BJ (cell line): ENCODE results near the gene NSG2. TPM values are rescaled to one million over a fixed set of nuclear protein-coding genes. Genes with fewer than 3 reads are reported as not detected.

Source experiments
- CTCF ChIA-PET: fragments of 350-600 bp; formaldehyde crosslinking; extraction: SDS; loops from one replicate; lab custom pipeline; 2021; ENCODE audit warnings: antibody characterized with exemption, inconsistent platforms; lab: Yijun Ruan, JAX
- POLR2A ChIA-PET: fragments of 300-600 bp; sonication (Branson Sonifier 250); formaldehyde crosslinking; extraction: SDS; loops from one replicate; lab custom pipeline; 2021; ENCODE audit warnings: antibody characterized with exemption; lab: Charles Lee
- DNase-seq: peaks from one replicate; pipeline ENCODE4 v3.0.0-alpha.2; 2011; ENCODE audit warnings: low read depth
- H3K27me3 ChIP-seq: 2 replicates; pipeline ENCODE4 v1.6.0; 2011; ENCODE audit warnings: low read length; ENCODE audit not compliant: control insufficient read depth, insufficient read depth
- H3K36me3 ChIP-seq: 2 replicates; pipeline ENCODE4 v1.5.1; 2011; ENCODE audit warnings: low read length; ENCODE audit not compliant: control insufficient read depth, insufficient read depth
- H3K4me3 ChIP-seq: 2 replicates; pipeline ENCODE4 v1.5.1; 2011; ENCODE audit warnings: low read depth, mild to moderate bottlenecking, control low read depth, low read length
- CTCF ChIP-seq: IDR thresholded peaks from 2 replicates; pipeline ENCODE4 v1.5.1; 2011; ENCODE audit warnings: low read depth, mild to moderate bottlenecking, control low read depth, inconsistent platforms, low read length, moderate library complexity; ENCODE audit not compliant: insufficient read depth
- polyA minus RNA-seq: library from RNA; depleted of rRNA, polyadenylated mRNA; stranded (reverse); fragments of >200 nt; gene quantifications from 2 replicates; pipeline ENCODE4 v1.2.3, GENCODE V29; 2011; rRNA and poly(A)+ RNA removed
- polyA plus RNA-seq: library from polyadenylated mRNA; depleted of rRNA; stranded (reverse); fragments of >200 nt; gene quantifications from 2 replicates; pipeline ENCODE4 v1.2.3, GENCODE V29; 2011; rRNA removed

The NSG2 gene
- polyA plus RNA-seq (0.04 and 0.05 TPM in 2 replicates), polyA minus RNA-seq (not detected in 2 replicates)

GRCh38 chr5:174045470-174046025 is at the start of gene NSG2:
Gene NSG2, plus strand, starts transcription at chr5:174045706. Its CDS starts 1,050 bp downstream, at chr5:174046756.
- TF ChIP-seq CTCF, result peak; percentile 57
- ChIA-PET POLR2A (no interaction called here), CTCF (interaction anchor here (0.6 to 3.9 kb wide), 13 partner anchors 10 to 280 kb away, joined by 3 to 45 read pairs (median 4); no protein-coding TSS in a partner anchor)
- Histone ChIP-seq H3K27me3 (no peaks in the 10 kb centered on the region), H3K4me3 (no peak within 1 kb of the TSS), H3K36me3 (no peaks in the 10 kb centered on the region)
- DNase-seq, result peak; percentile 31

GRCh38 chr5:173997331-173997730 is 48.2 kb upstream of the NSG2 start:
- no peaks in the 10 kb centered on the region for H3K36me3 ChIP-seq
- ChIA-PET CTCF (interaction anchor here (1.1 kb wide), 1 partner anchor 26 kb away, joined by 3 read pairs; no protein-coding TSS in a partner anchor), POLR2A (no interaction called here)
- no peak for DNase-seq
- H3K27me3 ChIP-seq, result no peaks in the 10 kb centered on the region
- no peak for TF ChIP-seq CTCF
- H3K4me3 ChIP-seq, result no peak overlapping the region

GRCh38 chr5:173998531-173998930 is 47.0 kb upstream of the NSG2 start:
- H3K27me3 ChIP-seq, result no peaks in the 10 kb centered on the region
- no peak for TF ChIP-seq CTCF
- POLR2A ChIA-PET, result no interaction called here
- DNase-seq, result no peak
- H3K36me3 ChIP-seq, result no peaks in the 10 kb centered on the region
- no peak overlapping the region for H3K4me3 ChIP-seq
- CTCF ChIA-PET, result interaction anchor here (0.5 kb wide), 1 partner anchor 386 kb away, joined by 3 read pairs; no protein-coding TSS in a partner anchor

- Histone ChIP-seq H3K36me3 (no peaks in the 10 kb centered on the region), H3K27me3 (no peaks in the 10 kb centered on the region), H3K4me3 (no peak overlapping the region)
- POLR2A ChIA-PET, result no interaction called here
- no peak for TF ChIP-seq CTCF
- peak; percentile 3 for DNase-seq
- CTCF ChIA-PET, result no interaction called here
These were observed 45.4 kb upstream of the NSG2 start for GRCh38 chr5:174000076-174000475.

- H3K36me3 ChIP-seq, result no peaks in the 10 kb centered on the region
- TF ChIP-seq CTCF, result no peak
- no peak overlapping the region for H3K4me3 ChIP-seq
- CTCF ChIA-PET, result no interaction called here
- H3K27me3 ChIP-seq, result no peaks in the 10 kb centered on the region
- DNase-seq, result no peak
- POLR2A ChIA-PET, result no interaction called here
These were observed 41.7 kb upstream of the NSG2 start for GRCh38 chr5:174003795-174004194.
